ENCODE results near the gene EPG5.
A peak's percentile ranks its signal among the peaks of the same experiment; 100 is the strongest.
"Not testable (repeated sequence)": the region's sequence is repeated elsewhere in the genome, so short reads cannot be mapped to it uniquely, and the experiment has no call there.

The EPG5 gene

DNA sequence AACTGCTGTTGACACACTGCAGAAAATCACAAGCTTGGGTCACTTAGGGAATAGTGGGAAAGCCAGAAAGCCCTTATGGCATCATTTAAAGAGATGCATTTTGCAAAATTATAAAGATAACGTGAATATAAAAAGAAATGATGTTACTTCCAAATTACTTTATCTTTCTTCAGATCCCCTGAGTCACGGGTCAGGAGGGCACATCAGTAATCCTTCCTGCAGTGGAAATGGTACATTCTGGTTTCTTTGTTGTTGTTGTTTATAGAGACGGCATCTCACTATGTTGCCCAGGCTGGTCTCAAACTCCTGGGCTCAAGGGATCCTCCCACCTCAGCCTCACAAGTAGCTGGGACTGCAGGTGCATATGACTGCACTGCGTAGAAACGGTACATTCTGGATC lies 9.8 kb upstream of the EPG5 start:
- no peak for DNase-seq

DNA sequence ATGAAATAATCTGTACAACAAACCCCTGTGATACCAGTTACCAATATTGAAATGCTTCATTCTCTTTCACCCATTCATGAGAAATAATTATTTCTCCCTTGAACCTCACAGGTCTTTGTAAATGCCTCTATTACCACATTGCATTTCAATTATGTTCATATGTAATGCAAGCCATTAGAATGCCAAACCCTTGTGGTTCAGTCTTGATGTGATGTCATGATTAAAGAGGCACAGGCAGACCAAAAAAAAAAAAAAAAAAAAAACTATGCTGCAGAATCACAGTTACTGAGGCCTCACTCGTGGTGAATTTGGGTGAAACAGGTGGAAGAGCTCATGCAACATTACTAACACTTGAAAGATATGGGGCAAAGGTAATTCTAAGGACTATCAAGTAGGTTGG lies 9.4 kb upstream of the EPG5 start:
- DNase-seq, result no peak

DNA sequence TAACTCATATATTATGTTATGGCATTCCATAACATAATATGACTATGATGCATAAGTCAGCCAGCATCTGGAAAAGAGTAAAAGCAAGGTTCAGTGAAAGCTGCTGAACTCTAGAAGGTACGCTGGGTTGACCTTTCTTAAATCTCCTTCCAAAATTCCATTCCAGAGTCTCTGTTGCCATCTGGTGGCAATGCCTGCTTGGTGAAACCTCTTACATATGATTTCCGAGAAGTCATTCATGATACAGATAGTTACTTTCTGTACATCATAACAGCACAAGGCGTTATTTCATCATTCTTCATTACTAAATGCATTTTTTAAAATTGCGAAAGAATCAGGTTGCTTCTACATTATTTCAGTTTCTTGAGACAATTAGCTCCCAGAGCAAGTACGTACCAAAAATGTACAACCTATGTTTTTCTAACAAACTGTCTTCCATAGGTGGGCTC lies 7.0 kb upstream of the EPG5 start:
- peak; percentile 24 for DNase-seq

DNA sequence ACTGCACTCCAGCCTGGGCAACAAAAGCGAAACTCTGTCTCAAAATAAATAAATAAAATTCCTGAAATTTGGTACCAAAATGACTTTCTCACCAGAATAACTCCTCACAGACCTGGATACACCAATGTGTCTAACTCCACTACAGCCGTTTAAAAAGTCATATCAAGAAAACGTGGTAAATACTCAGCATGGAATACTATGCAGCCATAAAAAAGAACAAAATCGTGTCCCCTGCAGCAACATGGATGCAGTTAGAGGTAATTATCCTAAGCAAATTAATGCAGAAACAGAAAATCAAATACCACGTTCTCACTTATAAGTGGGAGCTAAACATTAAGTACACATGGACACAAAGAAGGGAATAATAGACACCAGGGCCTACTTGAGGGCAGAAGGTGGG lies 2.2 kb downstream of the EPG5 start:
- not testable (repeated sequence) for DNase-seq

DNA sequence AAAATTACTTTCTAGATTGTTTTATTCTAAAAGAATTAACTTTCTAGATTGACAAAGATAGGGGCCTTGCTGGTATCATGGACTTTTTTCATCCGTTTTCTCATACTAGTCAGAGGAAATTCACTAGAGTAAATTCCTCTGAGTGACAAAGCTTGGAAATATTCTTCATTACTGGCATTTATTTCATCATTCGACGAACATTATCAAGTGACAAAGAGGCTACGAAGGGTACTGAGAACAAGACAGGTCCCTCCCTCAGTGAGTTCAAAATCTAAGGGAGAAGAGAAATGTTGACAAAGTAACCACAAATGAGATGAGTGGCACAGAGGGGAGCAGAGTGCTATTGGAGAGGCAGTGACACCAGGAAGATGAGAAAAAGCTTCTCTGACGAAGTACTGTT lies 4.3 kb downstream of the EPG5 start:
- no peak for DNase-seq

DNA sequence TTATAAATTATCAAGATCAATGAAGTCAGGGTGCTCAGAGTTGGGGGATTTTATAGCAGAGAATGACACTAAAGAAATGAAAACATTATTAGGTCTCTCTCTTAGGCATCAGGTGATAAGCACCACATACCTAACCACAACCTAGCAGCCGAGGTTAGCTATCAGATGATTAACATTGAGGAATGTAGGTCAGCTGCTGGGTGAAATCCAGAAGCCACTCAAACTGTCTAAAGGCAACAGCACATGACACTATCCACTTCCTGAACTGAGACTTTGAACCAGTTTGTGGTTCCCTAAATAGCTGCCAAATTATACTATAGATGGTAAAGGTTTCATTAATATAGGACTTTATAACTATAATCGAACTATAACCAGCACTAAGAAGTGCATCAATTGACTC lies 4.7 kb downstream of the EPG5 start:
- DNase-seq, result no peak

DNA sequence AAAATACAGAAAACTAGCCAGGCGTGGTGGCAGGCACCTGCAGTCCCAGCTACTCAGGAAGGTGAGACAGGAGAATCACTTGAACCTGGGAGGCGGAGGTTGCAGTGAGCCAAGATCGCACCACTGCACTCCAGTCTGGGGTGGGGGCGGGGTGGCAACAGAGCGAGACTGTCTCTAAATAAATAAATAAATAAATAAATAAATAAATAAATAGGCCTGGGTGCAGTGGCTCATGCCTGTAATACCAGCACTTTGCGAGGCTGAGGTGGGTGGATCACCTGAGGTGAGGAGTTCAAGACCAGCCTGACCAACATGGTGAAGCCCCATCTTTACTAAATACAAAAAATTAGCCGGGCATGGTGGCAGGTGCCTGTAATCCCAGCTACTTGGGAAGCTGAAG lies 7.6 kb downstream of the EPG5 start:
- not testable (repeated sequence) for DNase-seq

DNA sequence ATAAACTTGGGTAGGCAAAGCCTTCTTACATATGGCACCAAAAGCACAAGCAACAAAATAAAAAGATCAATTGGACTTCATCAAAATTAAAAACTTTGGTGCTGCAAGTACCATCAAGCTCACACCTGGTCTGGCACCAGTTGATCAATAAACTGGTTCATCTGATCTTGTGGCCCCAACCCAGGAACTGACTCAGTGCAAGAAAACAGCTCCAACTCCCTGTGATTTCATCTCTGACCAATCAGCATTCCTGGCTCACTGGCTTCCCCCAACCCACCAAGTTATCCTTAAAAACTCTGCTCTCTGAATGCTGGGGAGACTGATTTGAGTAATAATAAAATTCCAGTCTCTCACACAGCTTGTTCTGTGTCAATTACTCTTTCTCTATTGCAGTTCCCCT lies 8.4 kb downstream of the EPG5 start:
- no peak for DNase-seq

DNA sequence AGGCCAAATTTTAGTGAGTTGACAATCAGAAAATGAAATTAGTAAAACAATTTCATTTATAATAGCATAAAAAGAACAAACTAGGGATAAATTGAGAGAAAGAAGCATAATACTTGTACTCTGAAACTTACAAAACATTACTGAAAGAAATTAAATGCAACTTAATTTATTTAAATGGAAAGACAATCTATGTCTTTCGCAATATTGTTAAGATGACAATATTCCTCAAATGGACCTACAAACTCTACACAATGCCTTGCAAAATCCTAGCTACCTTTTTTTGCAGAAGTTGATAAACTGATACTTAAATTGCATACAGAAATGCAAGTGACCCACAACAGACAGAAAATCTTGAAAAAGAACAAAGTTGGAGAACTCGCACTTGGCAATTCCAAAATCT lies 9.1 kb downstream of the EPG5 start:
- DNase-seq, result no peak

DNA sequence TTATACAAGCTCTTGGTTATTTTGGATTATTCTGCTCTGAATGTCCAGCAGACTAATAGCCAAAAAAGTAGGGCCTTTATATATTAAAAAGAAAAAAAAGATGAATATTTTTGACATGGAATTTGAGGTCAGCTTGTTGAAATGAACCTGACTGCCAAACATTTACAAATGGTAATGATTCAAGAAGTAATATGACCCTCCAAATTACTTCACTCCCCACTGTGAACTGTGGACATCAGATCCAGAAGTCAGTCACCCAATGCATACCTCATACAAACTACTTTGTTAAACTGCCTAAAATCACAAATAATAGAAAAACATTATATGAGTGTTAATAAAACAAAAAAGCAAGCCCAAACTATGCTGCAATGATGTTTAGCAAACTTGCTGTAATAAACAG lies 10.0 kb downstream of the EPG5 start:
- DNase-seq, result no peak

DNA sequence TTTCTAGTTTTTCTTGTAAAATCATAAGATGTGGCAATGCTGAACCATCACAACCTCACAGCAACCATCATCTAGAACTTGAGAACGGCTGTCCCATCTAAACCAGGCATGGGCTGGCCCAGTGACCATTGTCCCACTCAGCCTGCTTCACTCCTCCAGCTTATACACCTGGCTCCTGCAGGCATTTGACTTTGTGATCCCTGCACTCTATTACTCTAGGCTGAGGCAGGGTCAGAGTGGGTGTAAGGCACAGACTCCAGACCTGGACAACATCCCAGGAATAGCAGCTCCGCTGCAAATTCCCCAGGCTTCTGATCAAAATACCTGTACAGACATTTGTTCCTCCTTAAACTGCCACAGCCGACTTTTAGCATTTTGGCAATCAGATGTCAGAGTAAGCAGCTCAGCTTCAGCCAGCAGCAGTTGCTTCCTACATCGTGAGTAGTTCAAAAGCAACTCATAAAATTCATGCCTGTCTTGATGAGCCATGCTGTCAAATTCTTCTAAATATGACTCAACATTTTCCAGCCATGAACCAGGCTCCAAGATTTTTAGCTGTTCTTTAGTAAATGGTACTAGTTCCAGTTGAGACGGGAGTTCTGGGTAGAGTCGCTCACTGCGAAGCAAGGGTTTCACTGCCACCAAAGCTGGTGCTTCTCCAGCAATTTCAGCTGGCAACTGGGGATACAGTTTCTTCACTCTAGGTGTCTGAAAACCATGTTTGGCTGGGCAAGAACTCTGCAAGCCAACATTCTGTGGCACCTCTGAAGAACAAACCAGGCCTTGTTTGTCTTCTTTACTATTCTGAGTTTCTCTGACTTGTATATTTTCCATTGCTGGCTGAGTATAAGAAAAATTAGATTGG lies 12.8 kb downstream of the EPG5 start:
- DNase-seq, result no peak

DNA sequence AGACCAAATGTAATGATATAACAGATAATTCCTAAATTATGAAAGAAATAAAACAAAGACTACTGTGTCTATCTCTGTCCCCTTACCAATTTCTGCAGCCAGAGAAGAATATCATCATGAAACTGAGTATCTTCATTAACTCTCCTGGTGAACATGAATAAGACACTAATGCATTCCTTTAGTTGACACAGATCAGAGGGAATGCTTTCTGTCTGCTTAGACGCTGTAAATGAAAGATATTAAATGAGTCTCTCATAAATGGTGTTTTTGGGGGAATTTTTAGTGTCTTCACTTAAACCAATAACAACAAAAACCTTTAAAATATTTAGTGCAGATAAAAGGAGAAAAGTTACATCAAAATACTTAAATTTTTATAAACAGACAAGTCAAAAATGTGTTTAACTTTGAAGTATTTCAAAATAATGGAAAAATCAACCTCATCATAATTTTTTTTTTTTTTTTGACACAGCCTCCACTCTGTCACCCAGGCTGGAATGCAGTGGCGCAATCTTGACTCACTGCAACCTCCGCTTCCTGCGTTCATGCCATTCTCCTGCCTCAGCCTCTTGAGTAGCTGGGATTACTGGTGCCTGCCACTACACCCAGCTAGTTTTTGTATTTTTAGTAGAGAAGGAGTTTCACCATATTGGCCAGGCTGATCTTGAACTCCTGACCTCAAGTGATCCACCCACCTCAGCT lies 16.0 kb downstream of the EPG5 start:
- no peak for DNase-seq

DNA sequence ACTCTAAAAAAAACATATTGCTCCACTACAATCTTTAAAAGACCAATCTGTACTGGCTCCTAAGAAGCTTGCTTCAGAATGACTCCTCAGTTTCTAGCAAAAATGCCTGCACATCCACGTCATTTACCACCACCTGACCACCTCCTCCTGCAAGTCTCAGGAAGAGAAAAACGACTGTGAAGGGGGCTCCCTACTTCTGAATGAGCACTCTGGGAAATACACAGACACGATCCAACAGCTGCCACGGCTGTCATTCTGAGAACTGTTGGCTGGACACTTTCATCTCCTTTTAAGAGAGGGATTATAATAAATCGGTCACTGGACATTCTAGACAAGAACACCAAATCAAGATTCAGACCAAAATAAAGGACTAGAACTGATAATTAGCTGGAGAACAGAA lies 21.5 kb downstream of the EPG5 start:
- DNase-seq, result no peak

DNA sequence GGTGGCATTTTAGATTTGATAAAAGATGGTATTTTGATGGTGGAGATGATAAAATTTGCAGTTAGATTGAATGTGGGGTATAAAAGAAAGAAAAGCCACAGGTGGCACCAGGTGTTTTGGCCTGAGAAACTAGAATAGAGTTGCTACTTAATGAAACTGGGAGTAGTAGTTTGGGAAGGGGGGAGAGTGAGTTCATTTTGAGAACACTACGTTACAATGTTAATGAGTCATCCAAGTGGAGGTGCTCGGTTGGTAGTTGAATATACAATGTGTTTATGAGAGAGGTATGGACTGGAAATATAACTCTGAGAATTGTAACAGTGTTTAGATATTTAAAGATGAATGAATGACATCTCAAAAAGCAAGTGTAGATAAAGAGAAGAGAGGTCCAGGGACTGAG lies 26.4 kb downstream of the EPG5 start:
- no peak for DNase-seq

DNA sequence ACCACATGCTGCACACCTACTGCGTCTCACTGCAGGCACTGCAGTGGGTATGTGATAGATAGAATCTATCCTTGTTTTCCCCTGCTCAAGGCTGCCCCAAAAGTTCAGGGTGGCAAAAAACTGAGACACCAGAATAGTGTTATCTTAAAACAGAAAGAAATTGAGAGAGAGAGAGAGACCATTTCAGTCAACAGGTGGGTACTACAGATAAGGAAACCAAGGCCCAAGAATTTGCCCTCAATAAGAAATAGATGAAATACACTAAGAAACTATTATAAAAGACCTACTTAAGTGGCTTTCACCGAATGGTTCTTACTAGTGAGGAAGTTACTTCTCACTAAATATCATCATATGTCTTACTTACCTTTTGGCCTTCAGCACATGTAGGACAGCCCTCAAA lies 27.9 kb downstream of the EPG5 start:
- DNase-seq, result no peak

DNA sequence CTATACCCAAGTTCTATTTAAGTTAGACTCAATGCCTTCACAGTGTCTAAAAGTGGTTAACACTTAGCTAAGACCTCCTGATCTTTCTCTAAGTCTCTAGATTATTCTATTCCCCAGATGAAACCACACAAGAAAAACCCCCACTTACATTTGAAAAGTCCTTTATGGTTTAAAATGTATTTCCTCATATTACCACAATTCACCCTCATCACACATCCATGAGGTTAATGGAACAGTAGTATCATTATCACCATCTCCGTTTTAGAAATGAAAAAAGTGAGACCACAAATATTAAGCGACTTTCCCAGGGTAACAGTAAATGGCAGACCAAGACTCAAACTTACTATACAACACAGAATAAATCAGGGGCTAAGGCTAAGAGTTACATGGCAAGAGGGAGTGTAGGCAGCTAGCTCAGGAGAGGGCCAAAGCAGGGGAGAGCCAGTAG lies 28.6 kb downstream of the EPG5 start:
- no peak for DNase-seq

DNA sequence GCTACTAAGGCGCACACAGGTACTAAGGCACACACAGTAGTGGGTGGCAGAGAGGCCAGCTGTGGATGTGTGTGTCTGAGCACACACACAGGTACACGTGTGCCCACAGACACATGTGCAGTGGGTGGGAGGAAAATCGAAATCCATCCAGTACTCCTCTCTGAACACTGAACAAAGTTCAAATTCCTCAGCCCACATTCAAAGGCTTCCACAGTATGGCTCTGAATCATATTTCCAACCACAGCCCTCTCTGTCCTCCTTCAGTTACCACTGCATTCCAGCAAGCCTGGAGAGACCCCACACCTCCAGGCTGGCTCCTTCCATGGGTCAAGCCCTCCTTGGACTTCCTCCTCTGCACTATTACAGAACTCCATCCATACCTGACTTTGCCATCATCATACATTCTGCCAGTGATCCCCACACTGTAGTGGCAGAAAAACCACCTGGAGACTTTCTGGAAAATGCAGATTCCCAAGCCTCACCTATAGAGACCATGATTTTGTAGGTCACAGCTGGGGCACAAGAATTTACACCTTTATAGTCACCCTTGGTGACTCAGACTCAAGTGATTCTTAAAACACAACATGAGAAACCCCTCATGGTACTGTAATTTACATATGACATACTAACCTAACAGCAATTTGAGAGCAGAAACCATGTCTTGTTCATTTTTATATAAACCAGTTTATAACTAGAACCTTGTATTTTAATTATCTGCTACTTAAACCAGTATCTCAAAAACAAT lies 31.4 kb downstream of the EPG5 start:
- no peak for DNase-seq

DNA sequence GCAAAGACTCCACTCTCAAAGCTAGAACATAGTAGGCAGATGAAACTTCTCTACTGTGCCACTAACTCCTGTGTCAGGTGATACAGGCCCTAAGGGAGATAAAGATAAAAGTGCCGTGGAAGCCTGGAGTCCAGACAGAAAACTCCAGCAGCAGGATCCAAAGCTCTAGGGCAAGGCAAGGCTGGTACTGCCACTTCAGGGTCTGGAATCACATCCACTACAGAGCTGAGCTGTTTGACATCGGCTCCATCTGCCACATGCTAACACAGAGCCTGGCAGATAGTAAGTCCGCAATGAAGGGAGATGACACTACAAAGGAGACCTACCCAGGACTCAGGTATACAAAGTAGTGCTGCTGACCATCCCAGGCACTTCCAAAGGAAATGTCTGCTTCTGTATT lies 34.4 kb downstream of the EPG5 start:
- DNase-seq, result no peak

DNA sequence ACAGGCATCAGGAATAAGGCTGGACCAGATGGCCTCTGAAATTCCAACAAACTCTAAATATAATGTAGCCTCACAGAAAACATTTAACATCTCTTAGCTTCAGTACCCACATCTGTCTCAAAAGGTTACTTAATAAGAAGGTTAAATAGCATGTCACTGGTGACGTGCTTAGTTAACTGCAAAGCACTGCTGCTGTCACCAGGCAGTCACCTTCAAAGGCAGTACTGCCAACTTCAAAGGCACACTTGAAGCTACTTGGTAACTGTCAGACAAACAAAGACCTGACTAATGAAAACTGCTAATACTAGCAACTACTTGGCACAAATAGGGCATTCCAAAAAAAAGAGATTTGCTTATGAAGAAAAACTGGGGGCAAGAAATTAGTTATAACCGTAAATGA lies 36.2 kb downstream of the EPG5 start:
- no peak for DNase-seq

DNA sequence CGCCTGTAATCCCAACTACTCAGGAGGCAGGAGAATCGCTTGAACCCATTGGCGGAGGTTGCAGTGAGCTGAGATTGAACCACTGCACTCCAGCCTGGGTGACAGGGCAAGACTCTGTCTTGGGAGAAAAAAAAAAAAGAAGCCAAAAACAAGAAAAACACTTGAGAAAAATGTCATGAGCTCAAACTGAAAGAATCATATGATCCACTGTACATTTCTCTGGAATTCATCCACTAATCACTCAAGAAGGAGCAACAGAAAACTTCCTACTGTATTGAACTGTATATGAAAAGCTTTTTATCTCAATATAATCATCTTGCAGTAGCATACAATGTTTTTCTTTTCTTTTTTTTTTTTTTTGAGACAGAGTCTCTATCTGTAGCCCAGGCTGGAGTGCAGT lies 40.4 kb downstream of the EPG5 start:
- DNase-seq, result no peak

DNA sequence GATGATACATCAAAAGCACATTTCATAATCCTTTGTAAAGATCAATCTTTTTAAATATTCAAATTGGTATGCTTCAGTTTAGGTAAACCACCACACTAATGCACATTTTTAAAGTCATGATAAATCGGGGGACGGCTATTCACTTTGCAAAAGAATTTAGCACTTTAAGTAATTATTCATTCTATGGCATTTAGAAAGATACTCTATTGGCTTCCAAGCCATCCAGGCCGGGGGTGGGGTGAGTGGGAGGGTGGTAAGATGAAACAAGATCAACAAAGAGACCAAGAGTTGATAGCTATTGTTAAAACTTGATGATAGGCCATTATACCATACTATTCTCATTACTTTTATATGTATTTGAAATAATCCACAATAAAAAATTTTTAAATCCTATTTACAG lies 41.0 kb downstream of the EPG5 start:
- DNase-seq, result no peak

DNA sequence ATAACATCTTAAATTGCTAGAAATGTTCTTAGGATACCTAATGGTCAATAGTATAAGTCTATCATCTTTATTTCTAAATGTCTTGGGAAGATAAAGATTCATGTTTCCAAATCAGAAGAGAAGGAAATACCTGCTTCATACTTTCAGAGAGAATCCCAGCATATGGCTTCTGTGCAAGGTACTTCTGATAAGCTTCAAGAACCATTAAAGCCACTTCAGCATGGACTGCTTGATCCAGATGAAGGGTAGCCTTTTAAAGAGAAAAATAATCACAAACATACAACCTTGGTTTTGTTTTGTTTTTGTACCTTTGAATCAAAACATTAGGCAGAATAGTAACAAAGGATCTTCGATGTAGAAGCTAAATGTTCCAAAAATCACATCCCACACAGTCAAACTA lies 44.0 kb downstream of the EPG5 start:
- no peak for DNase-seq

DNA sequence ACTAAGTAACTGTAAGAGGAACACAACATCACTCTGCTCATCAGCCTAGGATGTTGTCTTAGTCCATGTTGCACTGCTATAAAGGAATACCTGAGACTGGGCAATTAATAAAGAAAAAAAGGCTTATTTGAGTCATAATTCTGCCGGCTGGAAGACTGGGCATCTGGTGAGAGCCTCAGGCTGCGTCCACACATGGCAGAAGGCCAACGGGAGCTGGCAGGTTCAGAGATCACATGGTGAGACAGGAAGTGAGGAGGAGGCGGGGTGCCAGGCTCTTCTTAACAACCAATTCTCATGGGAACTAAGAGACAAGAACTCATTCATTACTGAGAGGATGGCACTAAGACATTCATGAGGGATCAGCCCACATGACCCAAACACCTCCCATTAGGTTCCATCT lies 46.8 kb downstream of the EPG5 start:
- DNase-seq, result peak; percentile 10

DNA sequence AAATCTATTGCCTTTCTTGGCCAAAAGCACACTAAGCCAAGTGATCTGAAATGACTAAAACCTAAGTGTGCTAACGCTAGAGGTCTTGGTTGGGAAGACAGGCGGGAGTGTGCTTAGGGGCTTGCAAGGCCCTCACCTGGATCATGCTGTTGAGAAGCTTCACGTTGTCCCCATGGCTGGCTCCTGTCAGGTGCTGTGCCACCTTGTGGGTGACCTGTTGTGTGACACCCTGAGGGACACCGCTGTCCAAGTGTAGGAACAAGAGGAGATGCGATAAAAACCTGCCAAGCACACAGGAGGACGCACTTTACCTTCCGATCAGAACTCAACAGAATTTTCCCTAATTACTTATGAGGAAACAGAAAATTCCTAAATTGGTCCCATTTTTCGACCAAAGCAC lies 50.8 kb downstream of the EPG5 start:
- DNase-seq, result no peak

Measured in NCI-H510A (cell line).